CD8-positive, alpha-beta memory T cell (primary cell): Measurements from ENCODE around the gene INPP5B. TPM values are rescaled to one million over a fixed set of nuclear protein-coding genes. Genes with fewer than 3 reads are reported as not detected.
A peak's percentile ranks its signal among the peaks of the same experiment; 100 is the strongest.

Experiments
- CTCF ChIA-PET: fragments of 350-600 bp; sonication (Branson Sonifier 250); formaldehyde crosslinking; loops from one replicate; lab custom pipeline; 2021; ENCODE audit warnings: antibody characterized with exemption; lab: Charles Lee
- POLR2A ChIA-PET: fragments of 350-600 bp; sonication (Branson Sonifier 250); formaldehyde crosslinking; loops from one replicate; lab custom pipeline; 2021; ENCODE audit warnings: antibody characterized with exemption; lab: Charles Lee
- DNase-seq, 5 donors: peaks; one replicate each; pipeline versions ENCODE4 v3.0.0 to v3.0.0-alpha.2; 2020 to 2022; ENCODE audit warnings: mixed read lengths in 1 of 5
- H3K27ac ChIP-seq: one replicate; pipeline ENCODE4 v1.7.0; 2013; ENCODE audit warnings: low read depth, mild to moderate bottlenecking, low read length, moderate library complexity
- H3K27me3 ChIP-seq: 2 replicates; pipeline ENCODE4 v1.7.0; 2013; ENCODE audit warnings: low read length, mild to moderate bottlenecking; ENCODE audit not compliant: insufficient read depth, poor library complexity, severe bottlenecking
- H3K36me3 ChIP-seq: 2 replicates; pipeline ENCODE4 v1.7.0; 2013; ENCODE audit warnings: mild to moderate bottlenecking, low read length, moderate library complexity; ENCODE audit not compliant: insufficient read depth
- H3K4me1 ChIP-seq: 2 replicates; pipeline ENCODE4 v1.7.0; 2013; ENCODE audit warnings: mild to moderate bottlenecking, low read length, moderate library complexity; ENCODE audit not compliant: insufficient read depth
- H3K4me3 ChIP-seq: 2 replicates; pipeline ENCODE4 v1.7.0; 2013; ENCODE audit warnings: mild to moderate bottlenecking, low read length
- H3K9me3 ChIP-seq: 2 replicates; pipeline ENCODE4 v1.7.0; 2013; ENCODE audit warnings: mild to moderate bottlenecking, low read length
- H3K27ac Mint-ChIP-seq, 8 donors: one replicate each; pipeline ENCODE4 v1.8.0; 2020 to 2021; ENCODE audit warnings: mixed read lengths in 8 of 8, mild to moderate bottlenecking in 6 of 8, inconsistent platforms in 3 of 8, moderate library complexity in 3 of 8
- H3K27me3 Mint-ChIP-seq, 2 donors: one replicate each; pipeline ENCODE4 v1.8.0; 2020 to 2021; ENCODE audit warnings: mixed read lengths in 2 of 2, mild to moderate bottlenecking in 1 of 2, moderate library complexity in 1 of 2
- H3K36me3 Mint-ChIP-seq, 3 donors: one replicate each; pipeline ENCODE4 v1.8.0; 2020 to 2021; ENCODE audit warnings: mixed read lengths in 3 of 3, inconsistent platforms in 1 of 3, mild to moderate bottlenecking in 1 of 3
- H3K4me1 Mint-ChIP-seq, 3 donors: one replicate each; pipeline ENCODE4 v1.8.0; 2020 to 2021; ENCODE audit warnings: mixed read lengths in 3 of 3, inconsistent platforms in 1 of 3, mild to moderate bottlenecking in 1 of 3
- H3K4me3 Mint-ChIP-seq, 7 donors: one replicate each; pipeline ENCODE4 v1.8.0; 2020 to 2021; ENCODE audit warnings: mixed read lengths in 7 of 7, mild to moderate bottlenecking in 6 of 7, moderate library complexity in 4 of 7, inconsistent platforms in 2 of 7
- H3K9me3 Mint-ChIP-seq, 5 donors: one replicate each; pipeline ENCODE4 v1.8.0; 2020 to 2022; ENCODE audit warnings: mixed read lengths in 5 of 5, mild to moderate bottlenecking in 3 of 5, moderate library complexity in 2 of 5, inconsistent platforms in 1 of 5
- polyA plus RNA-seq: library from polyadenylated mRNA; unstranded; fragments of 300-500 nt; fragmentation: Illumina TruSeq; gene quantifications from one replicate; pipeline ENCODE4 v1.2.3, GENCODE V29; 2021
- total RNA-seq, 2 experiments: library from RNA; stranded (reverse); gene quantifications; one replicate each; pipeline ENCODE4 v1.2.3, GENCODE V29; 2021

INPP5B gene
- total and polyA plus RNA-seq, 3 experiments from 2014 or later, result 22.9 to 25.1 (median 24.1) TPM

DNA sequence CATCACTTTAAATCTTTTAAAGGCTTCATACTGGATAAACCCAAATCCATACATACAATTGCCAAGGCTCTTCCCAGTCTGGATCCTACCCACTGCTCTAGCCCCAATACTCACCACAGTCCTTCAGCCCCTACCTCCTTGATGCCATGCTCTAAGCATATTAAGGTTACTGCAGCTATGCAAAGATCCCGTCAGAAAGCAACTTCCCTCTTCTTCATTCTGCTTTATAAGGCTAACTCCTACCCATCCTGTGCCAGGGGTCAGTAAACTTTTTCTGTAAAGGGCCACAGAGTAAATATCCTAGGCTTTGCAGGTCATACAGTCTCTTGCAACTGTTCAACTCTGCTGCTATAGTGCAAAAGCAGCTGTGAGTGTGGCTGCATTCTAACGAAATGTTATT is 53.2 kb downstream of the INPP5B start:
- Mint-ChIP-seq H3K4me1 (peaks cover 7 to 12% (median 11%) of the 10 kb centered on the region in 3 donors), H3K4me3 (no peak overlapping the region), H3K36me3 (peaks cover 7 to 29% (median 13%) of the 10 kb centered on the region in 3 donors), H3K27me3 (no peaks in the 10 kb centered on the region), H3K27ac (peak overlapping the region in 5 of 8 donors; percentile 4 to 92 (median 50)), H3K9me3 (peaks cover 0 to 3% (median 0%) of the 10 kb centered on the region in 5 donors)
- Histone ChIP-seq H3K4me1 (no peaks in the 10 kb centered on the region), H3K9me3 (no peaks in the 10 kb centered on the region), H3K27ac (no peak overlapping the region), H3K27me3 (no peaks in the 10 kb centered on the region), H3K4me3 (no peak overlapping the region), H3K36me3 (peaks cover 6% of the 10 kb centered on the region)
- POLR2A ChIA-PET, result no interaction called here
- DNase-seq, result no peak
- CTCF ChIA-PET, result no interaction called here

DNA sequence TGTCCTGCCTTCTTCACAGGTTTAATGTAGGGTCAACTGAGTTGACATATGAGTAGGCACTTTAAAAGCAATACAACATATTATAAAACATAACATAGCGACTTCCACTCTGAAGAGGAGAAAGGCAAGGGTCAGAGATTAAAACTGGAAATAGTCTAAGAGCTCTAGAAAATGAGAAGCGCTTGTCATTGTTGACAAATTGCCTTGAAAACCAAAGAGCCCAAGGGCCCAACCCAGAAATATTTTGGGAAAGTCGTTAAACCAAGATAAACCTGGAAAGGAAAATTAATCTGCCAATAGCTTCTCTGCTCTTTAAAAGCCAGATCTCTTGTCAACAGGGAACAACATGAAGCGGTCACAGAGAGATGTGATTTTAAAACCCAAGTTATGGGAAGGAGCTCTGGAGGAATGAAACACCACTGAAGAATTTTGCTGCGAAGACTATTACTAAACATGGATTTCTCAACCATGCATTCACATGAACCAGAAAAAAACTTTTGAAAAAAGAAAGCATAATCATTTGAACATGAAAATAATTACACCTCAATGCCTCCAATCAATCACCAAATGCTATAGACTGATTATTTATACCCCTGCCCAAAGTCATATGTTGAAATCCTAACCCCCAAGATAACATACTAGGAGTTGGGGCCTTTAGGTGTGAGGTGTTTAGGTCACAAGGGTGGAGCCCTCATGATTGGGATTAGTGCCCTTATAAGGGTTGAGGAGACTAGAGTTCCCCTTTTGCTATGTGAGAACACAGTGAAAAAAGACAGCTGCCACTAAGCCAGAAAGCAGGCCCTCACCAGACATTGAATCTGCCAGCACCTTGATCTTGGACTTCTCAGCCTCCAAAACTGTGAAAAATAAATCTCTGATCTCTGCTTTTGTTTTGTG is 54.5 kb downstream of the INPP5B start:
- peak overlapping the region in 6 of 8 donors; percentile 17 to 85 (median 58) for H3K27ac Mint-ChIP-seq
- Histone ChIP-seq H3K27ac (peak overlapping the region; percentile 43), H3K9me3 (no peaks in the 10 kb centered on the region), H3K4me3 (no peak overlapping the region), H3K4me1 (no peaks in the 10 kb centered on the region), H3K27me3 (no peaks in the 10 kb centered on the region), H3K36me3 (peaks cover 15% of the 10 kb centered on the region)
- no peak overlapping the region for H3K4me3 Mint-ChIP-seq
- peaks cover 0 to 3% (median 0%) of the 10 kb centered on the region in 5 donors for H3K9me3 Mint-ChIP-seq
- CTCF ChIA-PET, result interaction anchor here (1.0 kb wide), 1 partner anchor 97 kb away, joined by 3 read pairs; the partner anchor contains the start of gene SF3A3
- H3K27me3 Mint-ChIP-seq, result no peaks in the 10 kb centered on the region
- no peak for DNase-seq
- peaks cover 13 to 39% (median 15%) of the 10 kb centered on the region in 3 donors for H3K36me3 Mint-ChIP-seq
- POLR2A ChIA-PET, result no interaction called here
- peaks cover 7 to 12% (median 11%) of the 10 kb centered on the region in 3 donors for H3K4me1 Mint-ChIP-seq

DNA sequence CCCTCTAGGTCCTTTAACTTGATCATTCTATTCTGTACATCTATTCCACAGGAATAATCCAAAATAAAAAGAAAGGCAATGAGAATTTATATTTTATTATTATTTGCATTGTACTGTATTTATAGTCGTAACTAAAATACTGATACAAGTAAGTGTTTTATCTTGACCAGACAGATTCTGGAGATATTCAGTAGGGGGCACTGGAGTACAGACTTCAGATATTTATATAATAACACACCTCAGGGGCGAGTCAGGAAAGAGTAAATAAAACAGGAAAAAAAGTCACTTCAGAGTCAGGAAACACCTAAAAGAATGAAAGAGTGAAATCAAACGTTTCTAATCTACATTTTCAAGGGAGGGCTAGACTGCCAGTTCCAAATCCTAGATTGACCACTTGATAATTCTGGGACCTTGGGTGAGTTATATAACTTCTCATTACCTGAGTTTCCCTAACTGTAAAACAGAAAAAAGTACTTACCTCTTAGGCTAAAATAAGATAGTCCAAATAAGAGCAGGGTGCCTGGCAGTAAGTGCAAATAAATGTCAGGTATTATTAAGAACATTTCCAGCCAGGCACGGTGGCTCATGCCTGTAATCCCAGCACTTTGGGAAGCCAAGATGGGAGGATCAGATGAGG is 56.4 kb downstream of the INPP5B start:
- POLR2A ChIA-PET, result no interaction called here
- no peaks in the 10 kb centered on the region for H3K27me3 Mint-ChIP-seq
- Histone ChIP-seq H3K4me1 (no peaks in the 10 kb centered on the region), H3K9me3 (no peaks in the 10 kb centered on the region), H3K27ac (no peak overlapping the region), H3K36me3 (peaks cover 29% of the 10 kb centered on the region), H3K27me3 (no peaks in the 10 kb centered on the region), H3K4me3 (no peak overlapping the region)
- peaks cover 7 to 12% (median 11%) of the 10 kb centered on the region in 3 donors for H3K4me1 Mint-ChIP-seq
- H3K27ac Mint-ChIP-seq, result peak overlapping the region in 5 of 8 donors; percentile 4 to 90 (median 49)
- no peak overlapping the region for H3K4me3 Mint-ChIP-seq
- CTCF ChIA-PET, result no interaction called here
- peaks cover 19 to 57% (median 22%) of the 10 kb centered on the region in 3 donors for H3K36me3 Mint-ChIP-seq
- peaks cover 0 to 3% (median 0%) of the 10 kb centered on the region in 5 donors for H3K9me3 Mint-ChIP-seq
- peak in 2 of 5 donors; percentile 34 to 49 for DNase-seq

DNA sequence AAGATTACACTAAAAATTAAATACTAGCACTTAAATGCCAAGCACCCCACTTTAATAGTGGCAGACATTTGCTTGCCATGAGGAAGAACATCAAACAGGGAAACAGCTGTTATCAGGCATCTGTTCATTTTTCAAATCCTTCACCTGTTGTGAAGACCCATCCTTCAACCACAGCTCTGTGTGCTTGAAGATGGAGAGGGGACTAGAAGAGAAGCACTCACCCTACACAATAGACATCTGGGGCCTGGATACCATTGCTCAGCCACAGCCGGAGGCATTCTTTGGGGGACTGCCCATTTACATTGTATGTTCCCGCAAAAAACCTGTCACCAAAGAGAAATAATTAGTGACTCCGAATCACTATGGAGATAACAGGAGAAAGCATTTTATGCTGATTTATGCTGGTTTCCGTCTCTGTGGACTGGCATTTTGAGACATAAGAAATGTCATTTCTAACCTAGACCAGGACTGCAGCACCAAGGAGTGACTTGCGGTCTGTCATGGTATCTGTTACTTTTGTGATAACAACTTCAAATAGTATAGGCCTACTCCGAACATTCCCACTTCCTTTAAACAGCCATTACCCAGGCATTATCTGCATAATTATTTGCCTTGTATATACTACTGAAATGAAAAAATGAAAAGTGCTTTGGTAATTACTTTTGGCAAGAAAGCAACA is 58.7 kb downstream of the INPP5B start:
- DNase-seq, result no peak
- POLR2A ChIA-PET, result no interaction called here
- no peak overlapping the region for H3K27ac ChIP-seq
- CTCF ChIA-PET, result no interaction called here
- no peaks in the 10 kb centered on the region for H3K27me3 ChIP-seq
- Mint-ChIP-seq H3K36me3 (peaks cover 18 to 74% (median 28%) of the 10 kb centered on the region in 3 donors), H3K27ac (peak overlapping the region in 3 of 8 donors; percentile 27 to 45 (median 39)), H3K27me3 (no peaks in the 10 kb centered on the region), H3K9me3 (no peaks in the 10 kb centered on the region), H3K4me1 (peaks cover 5 to 12% (median 9%) of the 10 kb centered on the region in 3 donors), H3K4me3 (no peak overlapping the region)
- peaks cover 37% of the 10 kb centered on the region for H3K36me3 ChIP-seq
- no peaks in the 10 kb centered on the region for H3K4me1 ChIP-seq
- H3K4me3 ChIP-seq, result no peak overlapping the region
- H3K9me3 ChIP-seq, result no peaks in the 10 kb centered on the region

DNA sequence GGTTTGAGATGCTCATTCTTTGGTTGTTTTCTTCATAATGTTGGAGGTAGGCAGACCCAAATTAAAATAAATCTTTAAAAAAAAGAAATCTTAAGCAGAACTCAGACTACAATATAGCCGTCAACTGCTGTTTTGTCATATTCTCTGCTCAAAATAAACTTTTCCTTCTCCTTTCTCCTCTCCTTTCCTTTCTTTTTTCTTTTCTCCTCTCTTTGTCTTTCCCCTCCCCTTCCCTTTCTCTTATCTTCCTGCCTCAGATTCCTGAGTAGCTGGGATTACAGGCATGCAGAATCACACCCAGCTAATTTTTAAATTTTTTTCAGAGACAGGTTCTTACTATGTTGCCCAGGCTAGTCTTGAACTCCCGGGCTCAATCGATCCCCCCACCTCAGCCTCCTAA is 62.7 kb downstream of the INPP5B start:
- H3K27me3 ChIP-seq, result no peaks in the 10 kb centered on the region
- Mint-ChIP-seq H3K27me3 (no peaks in the 10 kb centered on the region), H3K27ac (peak overlapping the region in 2 of 8 donors; percentile 36 to 78), H3K36me3 (peaks cover 10 to 90% (median 33%) of the 10 kb centered on the region in 3 donors), H3K4me1 (peaks cover 0 to 4% (median 0%) of the 10 kb centered on the region in 3 donors), H3K9me3 (no peaks in the 10 kb centered on the region), H3K4me3 (no peak overlapping the region)
- DNase-seq, result no peak
- ChIA-PET POLR2A (interaction anchor here (0.5 kb wide), 1 partner anchor 1649 kb away, joined by 9 read pairs; no protein-coding TSS in a partner anchor), CTCF (no interaction called here)
- H3K4me3 ChIP-seq, result no peak overlapping the region
- no peaks in the 10 kb centered on the region for H3K4me1 ChIP-seq
- H3K36me3 ChIP-seq, result peaks cover 52% of the 10 kb centered on the region
- H3K9me3 ChIP-seq, result no peaks in the 10 kb centered on the region
- no peak overlapping the region for H3K27ac ChIP-seq

DNA sequence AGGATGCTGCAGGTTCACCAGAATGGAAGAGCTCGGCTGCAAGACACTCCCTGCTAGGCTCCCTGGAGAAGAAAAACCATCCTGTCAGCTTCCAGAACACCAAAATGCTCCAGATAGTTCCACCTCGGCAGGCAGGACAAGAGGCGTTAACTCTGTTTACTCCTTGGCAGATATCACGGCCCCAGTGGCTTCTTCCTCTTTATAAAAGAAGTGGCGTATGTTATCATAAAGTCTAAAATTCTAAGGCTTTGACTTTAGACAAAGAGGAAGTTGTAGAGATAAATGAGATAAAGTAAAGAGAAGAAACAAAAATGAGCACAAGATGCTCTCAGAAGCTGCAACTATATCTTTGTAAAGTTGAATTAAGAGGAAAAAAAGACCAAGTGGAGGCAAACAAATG is 63.2 kb downstream of the INPP5B start:
- H3K4me3 ChIP-seq, result no peak overlapping the region
- H3K4me1 ChIP-seq, result no peaks in the 10 kb centered on the region
- peaks cover 0 to 4% (median 0%) of the 10 kb centered on the region in 3 donors for H3K4me1 Mint-ChIP-seq
- peak overlapping the region in 3 of 7 donors; percentile 35 to 40 (median 38) for H3K4me3 Mint-ChIP-seq
- peaks cover 51% of the 10 kb centered on the region for H3K36me3 ChIP-seq
- ChIA-PET CTCF (no interaction called here), POLR2A (interaction anchor here (0.5 kb wide), 1 partner anchor 1649 kb away, joined by 9 read pairs; no protein-coding TSS in a partner anchor)
- no peak for DNase-seq
- H3K27me3 ChIP-seq, result no peaks in the 10 kb centered on the region
- H3K27ac ChIP-seq, result no peak overlapping the region
- H3K27ac Mint-ChIP-seq, result peak overlapping the region in 5 of 8 donors; percentile 48 to 86 (median 56)
- peaks cover 9 to 86% (median 33%) of the 10 kb centered on the region in 3 donors for H3K36me3 Mint-ChIP-seq
- no peaks in the 10 kb centered on the region for H3K9me3 Mint-ChIP-seq
- no peaks in the 10 kb centered on the region for H3K27me3 Mint-ChIP-seq
- H3K9me3 ChIP-seq, result no peaks in the 10 kb centered on the region

DNA sequence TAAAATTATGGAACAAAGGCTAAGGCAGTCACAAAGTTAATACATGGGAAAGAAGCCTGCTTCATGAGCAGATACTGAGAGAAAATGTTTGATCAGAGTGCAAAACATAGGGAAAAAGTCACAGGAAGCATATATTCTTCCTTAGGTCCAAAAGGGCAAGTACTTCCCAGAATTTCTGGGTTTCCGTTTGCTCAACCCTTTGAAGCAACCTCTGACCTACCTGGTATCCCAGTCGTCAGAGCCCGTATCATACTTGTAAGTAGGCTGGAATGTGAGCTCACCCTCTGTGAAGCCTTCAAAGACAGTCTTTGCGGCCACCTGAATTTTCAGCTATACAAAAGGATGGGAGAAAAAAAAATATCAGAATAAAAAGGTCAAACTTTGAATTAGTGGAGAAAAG is 67.0 kb downstream of the INPP5B start:
- Mint-ChIP-seq H3K4me1 (peaks cover 0 to 4% (median 0%) of the 10 kb centered on the region in 3 donors), H3K9me3 (no peaks in the 10 kb centered on the region), H3K4me3 (no peak overlapping the region), H3K27me3 (no peaks in the 10 kb centered on the region), H3K27ac (no peak overlapping the region), H3K36me3 (peaks cover 4 to 81% (median 23%) of the 10 kb centered on the region in 3 donors)
- ChIA-PET CTCF (interaction anchor here (1.6 to 2.5 kb wide), 2 partner anchors 20 to 26 kb away, joined by 3 to 10 read pairs; partner anchors contain the start of gene MTF1), POLR2A (no interaction called here)
- no peaks in the 10 kb centered on the region for H3K27me3 ChIP-seq
- no peaks in the 10 kb centered on the region for H3K9me3 ChIP-seq
- peaks cover 49% of the 10 kb centered on the region for H3K36me3 ChIP-seq
- no peak overlapping the region for H3K27ac ChIP-seq
- H3K4me1 ChIP-seq, result no peaks in the 10 kb centered on the region
- DNase-seq, result no peak
- H3K4me3 ChIP-seq, result no peak overlapping the region
